Activated CD8-positive, alpha-beta memory T cell treated with anti-CD3 and anti-CD28 coated beads, Interleukin-2, amount 50 U/mL, for 1 hour (primary cell): ENCODE results near the gene OR2Z1.
"Not testable (repeated sequence)": the region's sequence is repeated elsewhere in the genome, so short reads cannot be mapped to it uniquely, and the experiment has no call there.

Experiments used
- DNase-seq: peaks from one replicate; pipeline ENCODE4 v3.0.0-alpha.2; 2020; ENCODE audit errors: extremely low read depth

Gene OR2Z1

DNA sequence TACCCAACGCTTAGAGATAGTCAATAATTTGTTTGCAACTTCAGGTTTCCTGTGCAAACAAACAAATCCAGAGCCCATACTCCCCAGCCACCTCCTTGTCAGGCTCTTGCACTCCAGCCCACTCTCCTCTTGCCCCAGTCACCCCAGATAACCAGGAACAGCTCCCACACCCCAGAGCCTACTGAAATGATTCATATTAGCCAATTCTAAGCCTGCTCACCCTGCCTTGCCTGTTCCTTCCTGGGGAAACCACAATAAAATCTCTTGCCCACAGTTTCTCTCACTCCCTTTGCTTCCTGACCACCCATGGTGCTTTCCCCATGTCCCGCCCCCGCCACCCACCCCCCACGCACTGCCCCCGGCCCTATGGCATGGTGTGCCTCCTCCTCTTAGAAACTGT is 19.1 kb upstream of the OR2Z1 start:
- no peak for DNase-seq

DNA sequence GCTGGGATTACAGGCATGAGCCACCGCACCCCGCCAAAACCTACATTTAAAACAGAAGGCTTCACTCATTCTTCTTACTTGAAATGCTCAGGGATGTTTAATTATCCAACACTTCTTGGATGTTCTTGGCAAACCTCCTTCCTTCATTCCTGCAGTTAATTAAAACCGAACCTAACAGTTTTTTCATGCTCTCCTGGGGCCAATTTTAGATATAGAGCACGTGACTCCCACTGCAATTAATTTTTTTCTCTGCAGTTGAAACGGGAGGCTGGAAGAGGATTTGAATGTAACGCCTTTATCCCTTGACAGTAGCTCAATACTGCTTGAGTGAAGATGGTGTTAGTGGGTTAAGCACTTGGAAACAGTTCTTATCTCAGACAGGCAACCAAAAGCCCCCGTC is 18.2 kb upstream of the OR2Z1 start:
- no peak for DNase-seq

DNA sequence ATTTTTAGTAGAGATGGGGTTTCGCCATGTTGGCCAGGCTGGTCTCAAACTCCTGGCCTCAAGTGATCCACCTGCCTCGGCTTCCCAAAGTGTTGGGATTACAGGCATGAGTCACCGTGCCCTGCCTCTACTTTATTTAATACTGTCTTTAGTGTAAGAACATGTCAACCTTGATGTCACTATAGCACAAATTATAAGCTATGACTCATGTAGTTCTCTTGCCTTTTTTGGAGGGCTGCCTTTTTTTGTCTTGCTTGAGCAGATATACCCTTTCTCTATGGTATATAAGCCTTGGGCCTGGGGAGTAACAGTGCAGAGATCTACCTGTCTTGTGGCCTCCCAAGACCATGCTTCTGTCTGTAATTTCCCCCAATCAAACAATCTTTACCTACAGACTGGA is 16.1 kb upstream of the OR2Z1 start:
- not testable (repeated sequence) for DNase-seq

DNA sequence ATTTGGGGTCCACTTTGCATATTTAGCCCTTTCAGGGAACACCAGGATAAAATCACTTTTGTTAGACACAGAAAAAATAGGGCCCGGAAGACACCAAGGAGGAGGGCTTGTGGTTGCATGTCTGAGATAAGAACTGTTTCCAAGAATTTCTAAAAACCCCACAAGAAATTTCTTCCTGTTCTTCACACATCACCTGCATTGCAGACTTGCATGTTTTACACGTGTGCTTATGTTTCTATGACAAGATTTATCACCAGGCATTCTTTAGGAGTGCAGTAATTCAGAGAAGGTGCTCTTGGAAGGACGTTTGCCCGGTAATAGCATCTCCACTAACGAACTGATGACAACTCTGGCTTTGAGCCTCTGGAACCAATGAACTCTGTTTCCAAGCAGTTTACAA is 15.7 kb upstream of the OR2Z1 start:
- no peak for DNase-seq

DNA sequence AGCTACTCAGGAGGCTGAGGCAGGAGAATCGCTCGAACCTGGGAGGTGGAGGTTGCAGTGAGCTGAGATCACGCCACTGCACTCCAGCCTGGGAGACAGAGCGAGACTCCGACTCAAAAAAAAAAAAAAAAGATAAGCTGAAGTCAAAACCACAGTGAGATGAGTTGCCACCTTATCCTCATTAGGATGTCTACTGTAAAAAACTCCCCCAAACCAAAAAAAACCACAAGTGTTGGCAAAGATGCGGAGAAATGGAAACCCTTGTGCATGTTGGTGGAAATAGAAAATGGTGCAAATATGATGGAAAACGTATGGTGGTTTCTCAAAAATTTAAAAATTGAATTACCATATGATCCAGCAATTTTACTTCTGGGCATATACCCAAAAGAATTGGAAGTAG is 11.1 kb upstream of the OR2Z1 start:
- not testable (repeated sequence) for DNase-seq

DNA sequence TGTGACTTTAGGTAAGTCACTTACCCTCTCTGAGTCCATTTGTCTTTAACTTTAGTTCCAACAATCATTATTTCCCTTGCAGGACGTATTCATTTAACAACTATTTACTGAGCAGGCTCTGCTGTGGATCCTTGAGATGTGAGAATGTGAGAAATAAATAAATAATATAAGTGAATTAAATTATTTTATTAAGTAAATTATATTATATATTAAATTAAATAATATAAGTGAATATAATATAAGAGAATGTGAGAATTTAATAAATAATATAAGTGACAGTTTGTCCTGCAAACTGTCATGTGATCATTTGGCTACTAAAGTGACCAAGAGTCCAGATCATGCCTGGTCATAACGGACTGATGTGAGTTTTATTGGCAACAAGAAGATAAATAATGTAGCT is 598 bp downstream of the OR2Z1 start:
- no peak for DNase-seq

DNA sequence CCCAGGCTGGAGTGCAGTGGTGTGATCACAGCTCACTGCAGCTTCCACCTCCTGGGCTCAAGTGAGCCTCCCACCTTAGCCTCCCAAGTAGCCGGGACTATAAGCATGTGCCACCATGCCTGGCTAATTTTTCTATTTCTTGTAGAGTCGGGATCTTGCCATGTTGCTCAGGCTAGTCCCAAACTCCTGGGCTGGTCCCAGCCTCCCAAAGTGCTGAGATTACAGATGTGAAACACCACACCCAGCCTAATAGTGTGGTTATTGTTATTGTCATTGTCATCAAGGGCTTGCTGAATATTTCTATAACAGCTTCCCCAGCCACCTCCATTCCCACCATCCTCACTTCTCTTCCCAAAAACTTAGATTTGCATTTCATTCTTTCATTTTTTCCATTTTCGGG is 2.8 kb downstream of the OR2Z1 start:
- no peak for DNase-seq

DNA sequence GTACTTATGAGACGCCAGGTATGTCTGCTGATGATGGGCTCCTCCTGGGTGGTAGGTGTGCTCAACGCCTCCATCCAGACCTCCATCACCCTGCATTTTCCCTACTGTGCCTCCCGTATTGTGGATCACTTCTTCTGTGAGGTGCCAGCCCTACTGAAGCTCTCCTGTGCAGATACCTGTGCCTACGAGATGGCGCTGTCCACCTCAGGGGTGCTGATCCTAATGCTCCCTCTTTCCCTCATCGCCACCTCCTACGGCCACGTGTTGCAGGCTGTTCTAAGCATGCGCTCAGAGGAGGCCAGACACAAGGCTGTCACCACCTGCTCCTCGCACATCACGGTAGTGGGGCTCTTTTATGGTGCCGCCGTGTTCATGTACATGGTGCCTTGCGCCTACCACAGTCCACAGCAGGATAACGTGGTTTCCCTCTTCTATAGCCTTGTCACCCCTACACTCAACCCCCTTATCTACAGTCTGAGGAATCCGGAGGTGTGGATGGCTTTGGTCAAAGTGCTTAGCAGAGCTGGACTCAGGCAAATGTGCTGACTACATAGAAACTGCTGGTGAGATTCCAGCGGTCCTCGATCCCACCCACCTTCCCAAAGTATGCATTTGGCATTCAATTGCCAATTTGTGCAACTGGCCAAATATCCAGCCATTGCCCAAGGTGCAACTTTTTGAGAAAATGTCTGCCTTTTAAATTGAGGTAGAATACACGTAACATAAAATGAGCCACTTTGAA is 10.2 kb downstream of the OR2Z1 start:
- DNase-seq = no peak

DNA sequence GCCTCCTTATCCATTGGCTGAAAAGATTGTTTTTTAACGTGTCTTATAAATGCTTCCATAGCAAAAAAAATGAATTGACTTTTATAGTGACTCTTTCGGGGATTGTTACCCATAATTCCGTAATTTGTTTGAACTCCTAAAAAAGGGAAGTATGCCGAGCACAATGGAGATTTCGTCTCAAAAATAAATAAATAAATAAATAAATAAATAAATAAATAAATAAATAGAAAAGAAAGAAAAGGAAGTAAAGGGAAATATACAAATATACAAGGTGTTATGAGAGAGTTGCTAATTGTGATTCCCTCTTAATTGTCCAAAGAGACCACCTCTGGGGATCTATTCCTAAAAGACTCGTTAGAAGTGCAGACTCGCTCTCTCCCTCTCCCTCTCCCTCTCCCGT is 16.9 kb downstream of the OR2Z1 start:
- no peak for DNase-seq

DNA sequence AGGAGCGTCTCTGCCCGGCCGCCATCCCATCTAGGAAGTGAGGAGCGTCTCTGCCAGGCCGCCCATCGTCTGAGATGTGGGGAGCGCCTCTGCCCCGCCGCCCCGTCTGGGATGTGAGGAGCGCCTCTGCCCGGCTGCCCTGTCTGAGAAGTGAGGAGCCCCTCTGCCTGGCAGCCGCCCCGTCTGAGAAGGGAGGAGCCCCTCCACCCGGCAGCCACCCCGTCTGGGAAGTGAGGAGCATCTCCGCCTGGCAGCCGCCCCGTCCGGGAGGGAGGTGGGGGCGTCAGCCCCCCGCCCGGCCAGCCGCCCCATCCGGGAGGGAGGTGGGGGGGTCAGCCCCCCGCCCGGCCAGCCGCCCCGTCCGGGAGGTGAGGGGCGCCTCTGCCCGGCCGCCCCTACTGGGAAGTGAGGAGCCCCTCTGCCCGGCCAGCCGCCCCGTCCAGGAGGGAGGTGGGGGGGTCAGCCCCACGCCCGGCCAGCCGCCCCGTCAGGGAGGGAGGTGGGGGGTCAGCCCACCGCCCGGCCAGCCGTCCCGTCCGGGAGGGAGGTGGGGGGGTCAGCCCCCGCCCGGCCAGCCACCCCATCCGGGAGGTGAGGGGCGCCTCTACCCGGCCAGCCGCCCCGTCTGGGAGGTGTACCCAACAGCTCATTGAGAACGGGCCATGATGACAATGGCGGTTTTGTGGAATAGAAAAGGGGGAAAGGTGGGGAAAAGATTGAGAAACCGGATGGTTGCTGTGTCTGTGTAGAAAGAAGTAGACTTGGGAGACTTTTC is 18.0 kb downstream of the OR2Z1 start:
- not testable (repeated sequence) for DNase-seq

DNA sequence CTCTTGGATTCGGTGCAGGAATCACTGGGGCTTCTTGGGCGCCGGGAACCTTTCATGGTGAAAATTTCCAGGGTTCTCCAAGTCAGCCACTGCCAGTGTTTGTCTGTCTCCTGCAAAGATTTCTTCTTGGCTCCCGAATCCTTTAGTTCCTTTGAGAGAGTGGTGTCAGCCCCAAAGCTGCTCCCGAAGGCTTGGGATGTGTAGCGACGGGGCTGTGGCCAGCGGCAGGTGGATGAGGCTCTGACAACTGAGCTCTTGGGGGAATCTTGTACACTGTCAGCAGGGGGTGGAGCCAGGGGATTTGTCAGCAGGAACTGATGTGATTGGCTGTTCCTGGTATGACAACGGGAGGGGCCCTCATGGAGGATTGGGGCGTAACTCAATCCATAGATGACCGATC is 45.8 kb downstream of the OR2Z1 start:
- not testable (repeated sequence) for DNase-seq

DNA sequence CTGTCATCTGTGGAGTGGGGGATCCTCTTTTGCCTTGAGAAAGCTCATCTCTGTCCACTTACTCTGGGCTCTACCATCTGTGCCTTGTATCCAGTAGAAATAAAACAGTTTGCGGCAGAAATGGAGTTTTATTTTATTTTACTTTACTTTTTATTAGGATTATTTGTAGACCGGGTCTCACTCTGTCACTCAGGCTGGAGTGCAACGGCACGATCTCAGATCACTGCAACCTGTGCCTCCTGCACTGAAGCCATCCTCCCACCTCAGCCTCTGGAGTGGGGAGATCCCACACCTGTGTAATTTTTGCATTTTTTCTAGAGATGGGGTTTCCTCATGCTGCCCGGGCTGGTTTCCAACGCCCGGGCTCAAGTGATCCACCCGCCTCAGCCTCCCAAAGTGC is 47.8 kb downstream of the OR2Z1 start:
- DNase-seq = not testable (repeated sequence)

DNA sequence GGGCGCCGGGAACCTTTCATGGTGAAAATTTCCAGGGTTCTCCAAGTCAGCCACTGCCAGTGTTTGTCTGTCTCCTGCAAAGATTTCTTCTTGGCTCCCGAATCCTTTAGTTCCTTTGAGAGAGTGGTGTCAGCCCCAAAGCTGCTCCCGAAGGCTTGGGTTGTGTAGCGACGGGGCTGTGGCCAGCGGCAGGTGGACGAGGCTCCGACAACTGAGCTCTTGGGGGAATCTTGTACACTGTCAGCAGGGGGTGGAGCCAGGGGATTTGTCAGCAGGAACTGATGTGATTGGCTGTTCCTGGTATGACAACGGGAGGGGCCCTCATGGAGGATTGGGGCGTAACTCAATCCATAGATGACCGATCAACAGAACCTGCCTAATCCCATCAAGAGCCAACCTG is 52.2 kb downstream of the OR2Z1 start:
- DNase-seq = not testable (repeated sequence)
